NCI-H1417 (cell line): ENCODE measurements around the gene KRT6A.
"Not testable (repeated sequence)": the region's sequence is repeated elsewhere in the genome, so short reads cannot be mapped to it uniquely, and the experiment has no call there.

Experiments used
- DNase-seq, 3 experiments: peaks; one replicate each; lab custom pipeline; 2025; lab: John Stamatoyannopoulos, UW

KRT6A gene

DNA sequence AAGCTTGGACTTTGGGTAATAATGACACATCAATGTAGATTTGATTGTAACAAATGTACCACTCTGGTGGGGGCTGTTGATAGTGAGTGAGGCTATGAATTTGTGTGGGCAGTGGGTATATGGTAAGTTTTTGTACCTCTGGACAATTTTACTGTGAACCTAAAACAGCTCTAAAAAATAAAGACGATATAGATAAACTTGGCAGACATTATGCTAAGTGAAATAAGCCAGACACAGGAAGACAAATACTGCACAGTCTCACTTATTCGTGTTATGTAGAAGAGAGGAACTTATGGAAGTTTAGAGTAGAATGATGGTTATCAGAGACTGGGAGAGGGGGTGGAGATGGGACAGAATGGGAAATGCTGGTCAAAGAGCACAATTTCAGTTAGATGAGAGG, 28.2 kb downstream of the KRT6A start:
- DNase-seq: no peak

DNA sequence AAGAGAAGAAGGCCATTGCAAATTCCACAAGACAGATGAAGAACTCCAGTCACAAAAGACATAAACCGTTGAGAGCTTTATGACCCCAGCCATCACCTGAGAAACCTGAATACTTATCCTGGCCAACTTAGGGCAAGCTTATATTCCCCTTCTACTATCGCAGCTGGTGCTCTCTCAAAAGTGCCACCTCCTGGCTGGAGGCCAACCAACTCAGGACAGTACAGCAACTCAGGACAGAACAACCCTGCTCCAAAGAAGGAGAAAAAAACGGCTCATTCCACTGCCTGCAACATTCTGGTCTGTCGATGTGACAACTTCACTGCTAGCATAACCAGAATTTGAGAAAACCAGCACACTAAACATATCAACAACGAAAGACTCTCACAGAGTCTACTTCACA, 31.4 kb downstream of the KRT6A start:
- no peak for DNase-seq

DNA sequence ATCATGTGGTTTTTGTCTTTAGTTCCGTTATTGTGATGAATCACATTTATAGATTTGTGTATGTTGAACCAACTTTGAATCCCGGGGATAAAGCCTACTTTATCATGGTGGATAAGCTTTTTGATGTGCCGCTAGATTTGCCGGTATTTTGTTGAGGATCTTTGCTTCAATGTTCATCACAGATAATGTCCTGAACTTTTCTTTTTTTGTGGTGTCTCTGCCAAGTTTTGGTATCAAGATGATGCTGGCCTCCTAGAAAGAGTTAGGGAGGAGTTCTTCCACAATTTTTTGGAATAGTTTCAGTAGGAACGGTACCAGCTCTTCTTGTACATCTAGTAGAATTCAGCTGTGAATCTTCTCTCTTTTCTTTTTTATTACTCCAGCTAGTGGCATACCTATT, 34.2 kb downstream of the KRT6A start:
- no peak for DNase-seq

DNA sequence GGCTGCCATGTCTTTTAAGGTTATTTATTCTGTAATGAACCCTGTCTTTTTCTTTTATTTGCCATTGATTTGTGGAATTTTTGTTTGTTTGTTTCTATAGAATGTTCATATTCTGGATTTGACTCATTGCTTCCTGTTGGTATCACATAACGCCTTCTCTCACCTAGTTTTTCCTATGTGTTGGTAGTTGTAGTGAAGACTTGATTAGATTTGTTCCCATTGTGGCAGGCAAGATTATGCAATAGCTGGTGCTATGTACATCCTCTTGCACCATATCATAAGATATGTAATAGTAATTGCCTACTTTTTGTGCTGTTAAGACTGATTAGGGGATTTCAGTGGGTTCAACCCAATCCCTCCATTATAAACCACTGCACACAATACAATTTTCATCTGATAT, 37.2 kb downstream of the KRT6A start:
- DNase-seq: no peak

DNA sequence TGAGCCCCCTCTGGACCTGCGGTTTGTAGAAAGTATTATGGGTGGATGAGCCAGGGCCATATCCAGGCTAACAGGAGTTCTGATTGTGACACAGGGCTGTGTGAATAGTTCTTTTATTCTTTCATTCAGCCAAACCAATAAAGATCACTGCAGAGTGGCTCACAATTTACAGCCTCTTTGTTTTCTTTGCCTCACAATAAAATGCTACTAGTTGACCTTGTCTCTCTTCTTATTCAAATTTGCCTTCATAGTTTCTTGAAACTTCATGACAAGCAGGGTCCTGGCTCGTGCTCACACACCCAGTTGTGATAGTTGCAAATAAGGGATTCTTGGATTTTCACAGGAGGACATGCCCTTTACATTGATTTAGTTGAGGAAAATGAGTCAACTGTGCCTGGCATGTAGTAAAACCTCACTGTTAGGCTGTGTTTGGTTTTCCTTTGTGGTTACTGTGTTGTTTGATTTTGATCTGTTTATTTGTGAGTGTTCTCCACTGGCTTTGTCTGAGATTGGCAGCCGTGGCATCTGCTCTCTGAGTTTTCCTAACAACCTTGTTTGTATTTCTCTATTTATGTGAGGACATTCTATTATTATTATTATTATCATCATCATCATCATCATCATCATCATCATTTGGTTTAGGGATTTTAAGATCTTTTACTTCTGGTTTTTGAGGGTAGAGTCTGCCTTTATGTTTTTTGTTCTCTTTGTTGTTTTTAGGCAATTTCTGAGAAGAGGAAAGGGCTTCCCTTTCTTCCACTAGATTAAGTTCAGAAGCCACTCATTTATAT, 38.5 kb downstream of the KRT6A start:
- DNase-seq: peak in 1 of 3 experiments; percentile 32

DNA sequence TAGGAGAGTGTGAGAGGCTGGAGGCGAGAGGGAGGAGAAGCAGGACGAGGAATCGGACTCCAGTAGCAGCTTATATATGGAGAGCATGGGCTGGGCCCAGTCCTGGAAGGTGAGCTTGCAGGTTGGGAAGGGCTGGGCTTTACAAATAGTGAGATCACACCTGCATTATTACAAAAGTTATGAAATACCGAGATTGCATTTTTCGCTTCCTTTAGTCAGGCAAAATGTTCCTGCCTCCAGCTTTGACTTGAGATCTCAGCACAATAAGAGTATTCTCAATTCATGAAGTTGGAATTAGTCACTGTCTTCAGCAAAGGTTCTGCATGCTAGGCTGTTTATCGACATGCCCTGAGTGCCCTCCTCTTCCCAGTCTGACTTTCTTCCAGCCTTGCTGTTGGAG, 41.0 kb downstream of the KRT6A start, which contains the start of gene KRT6B:
Gene KRT6B (minus strand): TSS at position 46 of the 400 bp plus-strand sequence. CDS start 68 bp downstream, outside the sequence.
- DNase-seq: no peak

DNA sequence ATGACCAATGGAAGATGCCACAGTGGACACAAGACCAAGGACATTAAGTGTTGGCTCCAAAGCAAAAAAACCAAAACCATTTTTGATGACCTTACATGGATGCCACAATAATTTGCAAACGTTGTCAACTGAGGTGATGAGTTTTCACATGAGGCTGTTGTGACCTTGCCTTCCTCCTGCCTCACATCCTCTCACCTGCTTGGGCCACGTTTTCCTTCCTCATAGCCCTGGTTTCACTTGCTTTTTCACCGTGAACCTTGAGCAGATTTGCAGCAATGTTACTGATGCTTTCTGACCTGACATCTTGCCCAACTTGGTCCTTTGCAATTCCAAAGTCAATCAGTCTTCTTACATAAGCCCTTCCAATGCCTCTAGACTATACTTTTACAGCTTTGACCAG, 44.8 kb downstream of the KRT6A start:
- no peak for DNase-seq

DNA sequence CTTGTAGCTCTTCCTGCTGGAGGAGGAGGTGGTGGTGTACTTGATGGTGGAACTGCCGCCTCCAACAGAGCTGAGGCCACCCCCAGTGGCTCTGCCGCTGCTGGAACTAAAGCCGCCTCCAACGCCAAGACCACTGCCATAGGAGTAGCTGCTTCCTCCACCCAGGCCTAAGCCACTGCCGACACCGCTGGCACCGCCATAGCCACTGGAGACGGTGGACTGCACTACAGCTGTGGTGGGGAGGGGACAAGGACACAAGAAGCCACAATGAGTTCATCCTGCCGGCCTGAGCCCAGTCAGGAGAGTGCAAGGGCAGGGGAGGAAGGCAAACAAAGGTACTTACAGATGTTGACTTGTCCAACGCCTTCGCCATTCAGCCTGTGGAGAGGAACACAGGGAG, 45.9 kb downstream of the KRT6A start:
- not testable (repeated sequence) for DNase-seq

DNA sequence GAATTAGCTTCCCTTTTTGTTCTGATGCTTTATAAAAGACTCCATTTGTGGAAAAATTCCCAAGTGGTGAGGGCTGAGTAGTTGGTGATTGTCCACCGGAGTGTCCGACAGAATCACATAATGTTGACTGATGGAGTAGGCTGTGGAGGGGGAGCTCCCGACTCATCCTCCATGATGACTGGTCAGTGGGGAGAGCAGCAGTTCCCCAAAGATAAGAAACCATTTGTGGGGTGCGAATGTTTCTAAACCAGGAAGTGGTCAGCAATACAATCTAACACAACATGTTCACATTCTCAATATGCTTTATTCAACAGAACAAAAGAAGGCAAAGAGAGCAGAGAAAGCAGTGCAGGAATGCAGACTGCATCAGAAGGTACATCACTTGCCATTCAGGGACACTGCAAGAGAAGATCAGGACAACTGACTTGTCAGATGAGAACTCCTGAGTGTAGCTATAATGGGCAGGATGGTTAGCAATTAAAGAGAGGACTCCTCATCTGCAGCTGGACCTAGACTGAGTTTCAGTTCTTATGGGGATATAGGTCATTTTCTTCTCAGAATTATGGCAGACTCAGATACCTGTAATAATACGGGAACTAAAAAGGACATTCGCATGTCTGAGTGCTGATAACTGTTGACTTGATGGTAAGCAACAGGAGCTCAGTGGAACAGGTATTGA, 46.6 kb downstream of the KRT6A start:
- no peak for DNase-seq

DNA sequence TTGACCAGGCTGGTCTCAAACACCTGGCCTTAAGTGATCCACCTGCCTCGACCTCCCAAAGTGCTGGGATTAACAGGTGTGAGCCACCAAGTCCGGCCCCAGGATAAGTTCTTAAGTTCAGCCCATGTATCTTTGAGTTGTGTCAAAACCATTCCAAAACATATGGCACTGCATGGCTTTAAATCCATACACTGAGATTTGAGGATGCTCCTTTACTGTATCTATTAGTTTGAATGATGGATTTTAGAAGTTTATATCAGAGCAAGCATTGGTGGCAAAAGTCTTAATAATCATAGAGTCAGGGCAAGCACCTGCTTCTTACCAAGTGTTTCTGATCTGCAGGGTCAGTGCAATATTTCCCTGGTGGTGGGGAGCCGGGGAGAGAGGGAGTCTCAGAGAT, 47.2 kb downstream of the KRT6A start:
- no peak for DNase-seq

DNA sequence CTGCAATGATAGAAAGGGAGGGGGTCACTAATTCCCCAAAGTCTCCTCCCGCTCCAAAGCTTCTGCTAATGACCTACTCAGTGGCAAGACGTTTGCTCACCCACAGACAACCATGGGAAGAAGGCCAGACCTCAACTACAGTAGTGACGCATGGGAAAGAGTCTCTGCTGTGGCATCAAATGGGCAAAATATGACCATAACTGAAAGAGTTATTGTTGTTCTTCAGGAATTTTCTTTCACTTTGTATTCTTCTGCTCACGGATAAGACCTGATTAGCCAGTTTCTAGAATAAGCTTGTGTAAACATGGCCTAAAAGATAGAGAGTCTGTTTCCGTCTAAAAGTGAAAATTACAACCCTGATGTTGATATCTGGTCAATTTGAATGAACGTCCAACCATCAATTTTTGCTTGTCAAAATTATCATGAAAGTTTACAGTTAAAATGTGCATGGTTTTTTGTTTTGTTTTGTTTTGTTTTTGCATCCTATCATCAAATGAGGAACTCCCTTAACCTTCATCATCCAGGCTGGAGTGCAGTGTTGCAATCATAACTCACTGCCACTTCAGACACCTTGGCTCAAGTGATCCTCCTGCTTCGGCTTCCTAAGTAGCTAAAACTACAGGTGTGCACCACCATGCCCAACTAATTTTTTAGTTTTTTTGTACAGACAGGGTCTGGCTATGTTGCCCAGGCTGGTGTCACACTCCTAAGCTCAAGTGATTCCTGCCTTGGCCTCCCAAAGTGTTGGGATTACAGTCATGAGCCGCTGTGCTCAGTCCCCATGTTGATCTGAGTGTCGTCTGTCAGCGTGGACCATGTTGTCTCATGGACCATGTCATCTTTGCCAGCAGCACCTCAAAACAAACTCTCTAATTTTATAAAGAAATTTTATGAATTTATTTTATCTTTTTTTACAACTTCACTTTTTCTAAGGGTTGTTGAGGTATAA, 48.1 kb downstream of the KRT6A start:
- DNase-seq: no peak

DNA sequence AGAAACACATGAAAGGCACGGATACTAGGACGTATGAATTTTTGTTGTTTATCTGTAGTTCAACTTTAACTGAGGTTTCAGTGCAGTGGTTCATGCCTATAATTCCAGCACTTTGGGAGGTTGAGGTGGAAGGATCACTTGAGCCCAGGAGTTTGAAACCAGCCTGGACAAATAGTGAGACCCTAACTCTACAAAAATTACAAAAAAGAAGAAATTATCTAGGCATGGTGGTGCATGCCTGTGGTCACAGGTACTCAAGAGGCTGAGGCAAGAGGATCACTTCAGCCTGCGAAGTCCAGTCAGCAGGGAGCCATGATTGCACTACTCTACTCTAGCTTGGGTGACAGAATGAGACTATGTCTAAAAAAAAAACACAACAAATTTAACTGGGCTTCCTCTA, 49.1 kb downstream of the KRT6A start:
- no peak for DNase-seq

DNA sequence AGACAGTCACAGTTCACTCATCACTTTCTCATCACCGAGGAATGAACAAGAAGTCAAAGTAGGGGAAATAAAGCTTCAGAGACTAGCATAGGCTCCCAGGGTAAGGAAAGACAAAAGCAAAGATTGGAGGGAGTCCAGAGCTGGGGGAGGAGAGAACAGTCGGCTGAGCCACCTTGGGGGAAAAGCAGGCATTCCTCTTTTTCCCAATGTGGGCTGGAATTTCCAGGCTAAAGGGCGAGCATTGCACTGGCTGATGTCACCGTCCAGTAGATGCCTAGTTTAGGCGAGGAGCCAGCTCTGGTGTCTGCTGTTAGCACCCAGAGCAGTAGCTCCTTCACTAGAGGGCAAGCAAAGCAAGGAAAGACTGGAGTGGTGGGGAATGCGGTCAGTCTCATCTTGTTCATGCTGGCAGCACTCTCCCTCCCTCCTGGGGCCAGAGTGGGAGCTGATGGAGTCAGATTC, 50.4 kb downstream of the KRT6A start:
- no peak for DNase-seq

DNA sequence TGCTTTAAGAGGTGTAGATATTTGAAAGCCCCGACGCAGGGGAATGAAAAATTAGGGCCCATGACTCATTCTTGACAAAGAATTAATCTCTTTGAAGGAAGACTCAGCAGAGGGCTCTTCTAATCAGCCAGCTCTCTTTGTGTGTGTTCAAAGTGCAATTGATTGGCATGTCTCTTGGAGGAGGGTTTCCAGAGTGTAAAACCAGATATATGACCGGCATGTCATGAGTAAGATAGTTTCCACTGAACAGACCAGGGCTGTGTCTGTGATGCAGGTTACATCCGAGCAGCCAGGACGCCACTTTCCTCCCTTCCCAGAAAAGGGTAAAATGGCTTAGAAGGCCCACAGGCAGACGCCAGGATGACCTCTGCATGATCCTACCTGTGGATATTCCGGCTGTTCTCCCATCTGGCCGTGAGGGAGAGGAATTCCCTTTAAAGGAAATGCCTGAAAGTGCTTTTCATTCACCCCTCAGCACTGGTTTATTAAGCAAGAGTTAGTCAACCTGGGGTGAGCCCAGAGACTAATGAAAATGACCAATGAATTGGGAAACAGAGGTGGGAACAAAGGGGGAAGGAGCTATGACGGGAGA, 51.6 kb downstream of the KRT6A start:
- no peak for DNase-seq

DNA sequence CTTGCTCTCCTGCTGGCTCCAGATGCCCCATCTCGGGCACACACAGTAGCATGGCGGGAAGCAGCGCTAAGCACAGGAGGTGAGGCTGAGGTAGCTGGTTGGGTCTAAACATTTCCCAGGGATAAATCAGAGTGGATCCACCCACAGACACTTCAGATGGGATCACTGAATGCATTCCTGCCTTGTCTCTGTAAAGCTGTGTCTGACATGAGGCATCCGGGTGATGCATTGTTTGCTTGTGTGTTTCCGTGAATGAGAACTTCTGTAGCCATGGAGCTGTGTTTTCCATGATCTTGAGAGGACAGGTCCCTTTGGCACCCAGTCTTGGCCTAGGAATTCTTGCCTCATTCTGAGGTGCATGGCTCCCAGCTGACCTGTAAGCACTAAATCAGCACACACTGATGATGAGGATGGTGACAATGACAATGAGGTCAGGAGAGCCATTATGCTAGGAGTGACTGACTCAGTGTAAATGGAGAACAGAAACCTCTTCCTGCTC, 52.2 kb downstream of the KRT6A start:
- DNase-seq: no peak

DNA sequence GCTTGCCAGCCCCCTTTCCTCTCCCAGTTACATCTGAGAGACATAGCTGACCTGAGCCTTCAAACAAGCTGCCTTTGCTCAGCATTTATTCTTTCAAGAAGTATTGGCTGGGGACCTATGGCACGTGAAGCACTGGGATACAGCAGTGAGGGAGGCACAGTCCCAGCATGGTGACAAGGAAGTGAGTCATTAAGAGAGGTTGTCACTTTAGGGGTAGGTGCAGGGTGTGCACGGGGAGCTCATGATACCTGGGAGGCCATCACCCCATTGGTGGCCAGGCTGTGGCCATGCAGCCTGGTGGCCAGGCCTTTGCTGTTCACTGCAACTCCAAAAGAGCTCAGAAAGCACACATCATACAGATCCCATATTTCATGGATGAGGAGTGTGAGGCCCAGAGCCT, 53.2 kb downstream of the KRT6A start:
- DNase-seq: no peak

DNA sequence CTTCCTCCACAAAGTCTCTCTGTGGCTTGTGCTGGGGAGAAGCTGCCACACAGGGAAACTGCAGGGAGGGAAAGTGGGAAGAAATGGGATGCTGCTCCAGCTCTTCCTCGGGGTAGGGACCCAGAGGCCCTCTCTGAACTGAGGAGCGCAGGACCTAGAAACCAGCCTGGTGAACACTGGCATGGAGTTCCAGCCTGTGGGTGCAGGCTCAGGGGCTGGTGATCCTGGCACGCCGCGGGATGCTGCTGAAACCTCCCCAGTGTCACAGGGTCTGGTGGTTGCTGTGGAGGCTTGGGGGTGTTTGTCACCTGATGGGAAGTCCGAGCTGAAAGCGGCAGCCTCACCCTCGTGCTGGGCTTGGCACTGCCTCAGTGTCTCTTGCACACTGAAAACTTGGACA, 53.6 kb downstream of the KRT6A start:
- no peak for DNase-seq

DNA sequence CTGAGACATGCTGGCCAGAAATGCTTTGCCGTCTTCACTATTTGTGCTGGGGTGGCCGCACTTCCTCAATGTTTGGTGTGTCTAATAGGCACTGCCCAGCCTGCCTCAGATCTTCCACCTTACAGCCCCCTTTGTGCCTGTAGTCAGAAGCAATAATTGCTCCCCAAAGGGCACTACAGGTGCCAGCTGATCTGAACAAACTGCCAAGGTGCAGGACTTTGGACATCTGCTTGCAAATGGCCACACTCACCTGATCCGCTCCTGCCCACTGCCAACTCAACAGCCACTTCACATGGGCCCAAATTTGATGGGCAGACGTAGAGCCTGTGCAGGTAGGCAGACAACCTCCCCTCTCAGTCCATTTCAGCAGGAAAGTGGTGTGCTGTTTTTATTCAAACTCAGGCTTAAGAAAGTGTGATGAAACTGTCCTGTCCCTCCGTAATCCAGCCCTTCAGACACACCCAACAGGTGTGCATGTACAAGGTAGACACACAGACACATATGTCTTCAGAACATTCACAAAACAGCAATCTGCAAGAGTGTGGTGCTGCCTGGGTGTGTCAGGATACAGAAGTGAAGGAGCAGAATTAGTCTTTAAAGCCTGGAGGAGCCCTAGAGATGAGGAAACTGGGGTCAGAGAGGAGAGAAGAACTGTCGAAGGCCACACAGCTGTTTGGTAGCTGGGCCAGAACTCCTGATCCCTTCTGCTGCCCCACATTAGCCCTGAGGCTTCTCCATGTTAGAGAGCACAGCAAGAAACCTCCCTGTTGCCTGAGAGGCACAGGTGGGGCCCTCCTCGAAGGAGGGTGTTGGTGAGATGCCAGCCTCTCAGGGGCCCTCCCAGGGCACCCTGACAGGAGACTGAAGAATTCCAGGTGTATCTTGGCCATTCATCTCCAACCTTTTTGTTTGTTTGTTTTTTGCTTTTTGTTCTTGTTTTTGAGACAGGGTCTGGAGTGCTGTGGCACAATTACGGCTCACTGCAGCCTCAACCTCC, 54.5 kb downstream of the KRT6A start:
- DNase-seq: no peak

DNA sequence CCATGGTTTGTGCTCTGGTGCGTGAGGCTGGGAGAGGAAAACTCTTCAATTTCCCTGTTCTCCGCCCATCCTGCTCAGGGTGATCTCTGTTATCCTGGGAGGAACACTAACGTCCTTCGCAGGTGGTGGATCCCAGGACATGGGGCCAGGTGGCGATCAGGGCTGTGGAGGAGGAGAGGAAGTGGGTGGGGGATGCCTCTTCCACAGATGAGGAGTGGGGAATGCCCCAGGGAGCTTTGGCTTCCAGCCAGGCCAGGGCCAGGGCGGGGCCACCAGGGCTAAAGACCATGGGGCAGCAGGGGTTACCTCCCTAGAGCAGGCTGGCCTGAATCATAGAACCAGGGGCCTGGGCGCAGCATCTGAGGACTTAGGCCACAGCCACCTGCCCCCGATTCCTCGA, 55.5 kb downstream of the KRT6A start:
- no peak for DNase-seq
